ENCODE measurements around the gene ANKRD39.
"Not testable (repeated sequence)": the region's sequence is repeated elsewhere in the genome, so short reads cannot be mapped to it uniquely, and the experiment has no call there.

ANKRD39 gene, protein sequence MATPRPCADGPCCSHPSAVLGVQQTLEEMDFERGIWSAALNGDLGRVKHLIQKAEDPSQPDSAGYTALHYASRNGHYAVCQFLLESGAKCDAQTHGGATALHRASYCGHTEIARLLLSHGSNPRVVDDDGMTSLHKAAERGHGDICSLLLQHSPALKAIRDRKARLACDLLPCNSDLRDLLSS

DNA sequence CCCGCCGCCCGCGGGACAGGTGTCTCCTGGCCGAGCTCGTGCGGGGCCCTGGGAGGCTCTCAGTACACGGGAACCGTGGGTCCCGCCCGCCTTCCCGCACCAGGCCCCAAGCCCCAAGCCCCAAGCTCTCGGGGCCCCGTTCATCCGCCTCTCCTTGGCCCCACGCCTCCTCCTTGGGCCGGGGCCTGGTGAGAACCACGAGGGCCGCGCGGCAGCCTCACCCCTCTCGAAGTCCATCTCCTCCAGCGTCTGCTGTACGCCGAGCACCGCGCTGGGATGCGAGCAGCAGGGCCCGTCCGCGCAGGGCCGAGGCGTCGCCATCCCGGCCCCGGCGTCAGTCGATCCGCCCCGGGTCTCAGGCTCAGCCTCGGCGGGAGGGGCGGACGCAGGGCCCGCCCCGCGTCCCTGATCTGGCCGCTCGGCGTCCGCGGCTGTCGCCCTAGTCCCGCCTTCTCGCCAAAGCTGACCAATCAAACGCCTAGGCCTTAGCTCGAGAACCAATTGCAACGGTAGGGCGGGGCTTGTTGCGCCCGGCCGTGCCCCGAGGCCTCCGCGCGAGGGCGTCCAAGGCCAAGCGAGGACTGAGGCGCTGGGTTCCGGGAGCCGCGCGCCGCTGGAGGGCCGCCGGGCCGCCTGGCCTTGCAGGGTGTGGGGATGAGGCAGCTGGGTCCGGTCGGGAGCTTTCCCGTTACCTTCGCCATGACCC lies at the start of gene ANKRD39:
Gene ANKRD39, minus strand, starts transcription at position 350 of the 706 bp plus-strand sequence. Its CDS starts 29 bp downstream, at position 321.
- DNase-seq, result peak; percentile 97

DNA sequence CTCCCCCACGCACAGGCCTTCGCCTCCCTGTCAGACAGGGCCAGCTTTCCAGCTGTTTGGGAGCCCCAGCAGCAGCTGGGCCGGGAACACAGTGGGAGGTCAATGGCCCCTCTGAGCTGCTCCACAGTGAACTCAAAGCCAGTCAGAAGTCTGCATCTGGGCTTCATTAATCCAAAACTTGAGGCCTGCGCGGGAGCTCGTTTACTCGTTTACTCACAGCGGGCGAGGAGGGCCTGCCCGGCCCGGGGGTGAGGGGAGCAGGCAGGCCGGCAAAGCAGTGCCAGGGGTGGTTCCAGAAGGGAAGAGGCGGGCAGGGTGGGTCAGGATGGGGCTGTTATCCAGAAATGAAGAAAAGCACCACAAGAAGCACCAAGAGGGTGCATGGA lies 48.9 kb upstream of the ANKRD39 start:
- DNase-seq, result no peak

DNA sequence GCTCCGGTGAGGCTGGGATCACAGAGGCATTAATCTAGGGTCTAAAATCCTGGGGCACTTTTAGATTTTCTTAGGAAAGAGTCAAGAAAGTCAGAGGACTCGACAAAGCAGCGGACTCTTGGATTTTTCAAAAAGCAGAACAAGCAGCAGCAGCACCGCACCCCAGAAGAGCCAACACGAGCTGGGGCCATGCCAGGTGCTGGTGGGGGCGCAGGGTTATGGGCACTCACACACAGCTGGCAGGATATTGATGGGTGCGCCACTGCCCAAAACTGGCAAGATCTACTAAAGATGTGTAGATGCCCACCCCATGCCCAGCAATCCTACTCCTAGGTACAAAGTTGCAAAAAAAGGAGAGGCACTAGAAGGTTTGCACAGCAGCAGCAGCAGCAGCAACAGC lies 46.0 kb upstream of the ANKRD39 start:
- no peak for DNase-seq

DNA sequence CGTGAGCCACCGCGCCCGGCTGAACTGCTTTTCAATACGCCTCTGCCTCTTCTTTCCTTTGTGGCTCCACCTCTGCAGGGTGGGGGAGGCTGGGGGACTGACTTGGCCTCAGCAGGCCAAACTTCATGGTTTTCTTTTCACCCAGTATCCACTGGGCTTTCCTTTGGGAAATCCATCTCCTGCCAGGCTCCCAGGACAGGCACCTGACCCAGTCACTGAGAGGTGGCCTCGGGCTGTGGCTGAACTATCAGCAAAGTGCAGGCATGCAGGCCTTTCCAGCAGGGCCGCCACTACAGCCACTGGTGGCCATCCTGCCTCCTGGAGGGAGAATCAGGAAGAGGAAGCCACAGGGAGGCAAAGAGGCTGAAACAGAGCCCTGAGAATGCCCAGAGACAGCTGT lies 45.5 kb upstream of the ANKRD39 start:
- DNase-seq, result no peak

DNA sequence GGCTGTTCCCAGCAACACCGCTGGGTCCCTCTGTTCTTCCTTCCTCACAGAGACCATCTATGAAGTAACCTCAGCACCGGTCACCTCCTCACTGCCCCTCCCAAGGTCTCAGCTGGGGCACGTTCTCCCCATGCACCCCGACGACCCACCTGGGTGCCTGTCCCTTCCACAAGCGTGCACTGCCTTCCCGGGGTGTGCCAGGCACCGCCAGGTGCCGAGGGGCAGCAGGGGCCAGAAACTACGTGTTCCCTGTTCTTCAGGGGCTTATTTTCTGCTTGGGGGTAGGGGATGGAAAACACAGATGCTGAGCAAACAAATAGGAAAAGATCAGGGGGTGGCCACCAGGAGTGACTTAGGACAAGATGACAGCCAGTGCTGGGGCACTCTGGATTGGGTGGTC lies 42.4 kb upstream of the ANKRD39 start:
- no peak for DNase-seq

DNA sequence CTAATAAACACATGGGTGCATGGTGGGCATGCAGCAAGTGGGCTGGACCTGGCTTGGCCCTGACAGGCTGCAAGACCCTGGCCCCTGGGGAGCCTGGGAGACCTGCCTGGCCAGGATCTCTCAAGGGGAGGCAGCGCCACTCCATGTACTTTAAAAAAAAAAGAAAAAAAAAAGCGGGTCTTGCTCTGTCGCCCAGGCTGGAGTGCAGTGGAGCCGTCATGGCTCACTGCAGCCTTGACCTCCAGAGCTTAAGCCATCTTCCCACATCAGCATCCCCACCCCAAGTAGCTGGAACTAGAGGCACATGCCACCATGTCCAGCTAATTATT lies 41.6 kb upstream of the ANKRD39 start:
- DNase-seq, result no peak

DNA sequence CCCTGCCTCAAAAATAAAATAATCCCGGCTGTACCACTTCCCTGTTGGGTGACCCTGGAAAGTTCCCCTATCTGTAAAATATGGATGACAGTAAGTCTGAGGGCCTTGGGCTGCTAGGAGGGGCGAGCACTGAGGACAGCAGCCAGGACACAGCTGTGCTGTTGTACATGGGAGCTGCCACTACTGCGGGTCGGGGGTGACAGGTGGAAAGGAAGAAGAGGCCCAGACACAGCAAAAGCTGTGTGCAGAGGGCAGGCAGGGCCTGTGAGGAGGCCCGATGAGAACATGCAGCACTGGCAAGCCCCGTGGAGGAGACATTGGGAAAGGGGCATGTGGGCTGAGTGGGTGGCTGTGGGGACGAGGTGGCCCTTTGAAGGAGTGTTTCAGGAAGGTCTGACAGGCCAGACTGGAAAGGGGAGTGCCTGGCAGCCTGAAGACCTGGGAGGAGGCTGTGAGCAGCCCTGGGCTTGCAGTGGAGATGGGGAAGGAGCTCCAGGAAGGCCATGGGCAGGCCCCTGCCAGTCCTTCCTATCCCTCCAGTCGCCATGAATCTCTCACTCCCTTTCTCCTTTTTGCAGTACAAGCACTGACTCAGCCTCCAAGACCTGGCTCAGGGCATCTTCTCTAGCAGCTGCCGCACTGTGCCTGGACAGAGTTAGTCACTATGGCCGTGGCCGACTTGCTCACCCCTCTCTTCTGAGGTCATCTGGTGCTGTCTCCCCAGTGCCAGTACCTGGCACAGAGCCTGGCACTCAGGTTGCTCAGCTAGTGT lies 41.0 kb upstream of the ANKRD39 start:
- no peak for DNase-seq

DNA sequence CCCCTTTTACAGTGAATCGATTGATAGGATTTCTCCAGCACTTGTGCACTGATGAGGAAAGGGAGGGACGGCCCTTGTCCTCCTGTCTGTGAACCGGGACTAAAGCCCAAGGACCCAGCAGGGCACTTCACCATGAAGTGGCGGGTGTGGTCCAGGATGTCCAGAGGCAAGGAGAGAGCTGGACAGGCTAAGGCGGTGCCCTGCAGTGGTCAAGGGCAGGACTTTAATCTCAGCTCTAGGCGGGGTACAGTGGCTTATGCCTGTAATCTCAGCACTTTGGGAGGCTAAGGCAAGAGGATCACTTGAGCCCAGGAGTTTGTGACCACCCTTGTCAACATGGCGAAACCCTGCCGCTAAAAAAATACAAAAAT lies 40.3 kb upstream of the ANKRD39 start:
- no peak for DNase-seq

DNA sequence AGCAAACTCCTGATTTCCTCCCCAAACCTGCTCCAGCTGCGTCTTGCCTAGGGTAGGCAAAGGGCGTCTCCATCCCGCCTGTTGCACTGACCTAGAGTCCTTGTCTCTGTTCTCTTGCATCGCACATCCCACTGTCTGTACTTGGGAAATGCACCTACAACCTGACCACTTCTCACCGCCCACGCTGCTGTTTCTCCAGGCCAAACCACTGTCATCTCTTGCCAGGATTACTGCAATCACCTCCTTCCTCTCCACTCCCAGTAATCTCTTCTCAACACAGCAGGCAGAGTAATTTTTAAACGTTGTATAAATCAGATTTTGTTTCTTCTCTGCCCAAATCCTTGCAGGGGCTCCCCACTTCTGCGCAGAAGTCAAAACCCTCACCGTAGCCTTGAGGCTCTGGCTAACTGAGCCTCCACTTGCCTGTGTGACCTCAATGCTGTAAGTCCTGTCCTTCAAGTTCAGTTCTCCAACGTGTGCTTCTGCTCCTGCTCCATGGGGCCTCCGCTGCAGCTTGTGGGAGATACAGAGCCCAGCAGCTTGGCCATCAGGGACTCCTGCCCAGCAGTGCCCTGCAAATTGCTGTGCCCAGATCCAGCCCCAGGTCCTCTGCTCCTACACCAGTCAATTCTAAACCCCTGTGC lies 39.8 kb upstream of the ANKRD39 start:
- DNase-seq, result no peak

DNA sequence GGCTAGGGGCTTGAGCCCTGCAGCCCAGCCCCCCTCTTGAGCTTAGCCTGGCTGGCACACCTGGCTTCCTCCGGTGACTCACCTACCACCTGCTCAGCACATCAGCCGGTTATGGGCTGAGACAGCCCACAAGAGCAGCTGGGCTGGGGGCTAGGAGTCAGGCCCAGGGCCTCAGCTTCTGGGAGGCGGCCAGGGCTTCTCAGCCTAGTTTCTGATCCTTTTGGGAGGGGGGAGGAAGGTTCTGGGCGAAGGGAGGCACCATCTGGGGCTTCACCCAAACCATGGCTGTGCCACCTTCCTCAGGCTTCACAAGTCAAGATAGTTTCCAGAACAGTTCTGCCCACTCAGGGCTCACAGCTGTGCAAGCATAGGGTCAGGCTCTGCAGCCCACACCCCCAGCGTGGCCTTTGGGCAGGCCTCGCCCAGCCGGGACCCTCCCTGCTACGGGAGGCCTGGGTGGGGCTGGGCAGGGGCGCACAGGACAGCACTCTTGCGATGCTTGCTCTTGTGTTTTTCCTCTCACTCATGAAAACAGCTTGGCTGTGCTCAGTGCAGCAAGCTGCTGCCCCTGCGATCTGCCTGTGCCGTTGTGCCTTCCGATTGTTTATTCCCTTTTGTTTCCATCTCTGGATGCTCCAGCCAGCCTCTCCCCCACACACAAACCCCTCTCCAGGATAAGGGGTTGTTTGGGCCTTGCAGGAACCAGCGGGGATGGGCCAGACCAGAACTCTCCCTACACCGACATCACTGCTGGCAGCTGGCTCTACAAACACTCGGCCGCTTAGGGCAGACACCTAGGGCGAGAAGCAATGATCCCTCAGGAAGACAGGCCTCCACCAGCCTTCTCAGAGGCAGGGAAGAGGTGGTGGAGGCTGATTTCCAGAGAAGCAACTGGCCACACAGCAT lies 38.2 kb upstream of the ANKRD39 start:
- peak; percentile 16 for DNase-seq

DNA sequence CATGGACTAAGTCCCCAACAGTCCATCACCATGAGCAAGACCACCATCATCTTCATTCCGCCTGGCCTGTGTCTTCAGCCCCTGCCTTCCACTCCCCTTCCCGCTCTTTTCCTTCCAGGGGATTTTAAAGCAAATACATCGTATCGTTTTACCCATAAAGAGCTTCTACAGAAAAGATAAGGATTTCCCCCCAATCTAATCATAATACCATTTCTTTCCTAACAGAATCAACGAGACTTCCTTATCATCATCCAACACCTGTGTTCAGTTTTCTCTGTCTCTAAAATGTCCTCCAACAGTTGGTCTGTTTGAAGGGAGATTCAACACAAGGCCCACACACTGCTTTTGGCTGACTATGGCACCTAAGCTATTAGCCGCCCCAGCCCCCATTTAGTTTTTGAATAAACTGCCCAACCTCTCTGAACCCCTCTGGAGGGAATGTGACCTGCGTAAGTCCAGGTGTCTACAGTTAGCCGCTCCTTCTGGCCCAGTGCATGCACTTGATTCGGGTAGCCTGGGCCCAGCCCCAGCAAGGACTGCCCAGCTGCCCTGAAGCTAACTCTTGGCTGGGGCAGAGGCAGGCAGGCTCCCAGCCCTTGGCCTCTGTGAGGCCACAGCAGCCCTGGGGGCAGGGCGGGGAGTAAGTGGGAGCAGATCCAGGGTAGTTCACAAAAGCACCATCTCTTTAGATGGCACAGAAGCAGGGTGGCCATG lies 37.4 kb upstream of the ANKRD39 start:
- no peak for DNase-seq

DNA sequence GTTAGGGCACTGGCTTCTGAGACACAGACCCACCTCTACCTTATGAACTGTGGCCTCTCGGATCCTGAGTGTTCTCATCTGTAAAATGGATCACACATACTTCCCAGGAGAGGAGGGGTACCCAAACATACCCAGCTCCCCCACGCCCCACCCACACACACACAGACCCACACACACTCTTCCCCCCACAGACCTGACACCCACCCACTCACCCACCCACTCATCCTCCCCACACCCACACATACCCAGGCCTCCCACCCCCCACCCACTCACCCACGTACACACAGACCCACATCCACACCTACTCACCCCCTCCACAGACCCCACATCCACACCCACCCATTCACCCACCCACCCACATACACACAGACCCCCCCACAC lies 36.3 kb upstream of the ANKRD39 start:
- no peak for DNase-seq

DNA sequence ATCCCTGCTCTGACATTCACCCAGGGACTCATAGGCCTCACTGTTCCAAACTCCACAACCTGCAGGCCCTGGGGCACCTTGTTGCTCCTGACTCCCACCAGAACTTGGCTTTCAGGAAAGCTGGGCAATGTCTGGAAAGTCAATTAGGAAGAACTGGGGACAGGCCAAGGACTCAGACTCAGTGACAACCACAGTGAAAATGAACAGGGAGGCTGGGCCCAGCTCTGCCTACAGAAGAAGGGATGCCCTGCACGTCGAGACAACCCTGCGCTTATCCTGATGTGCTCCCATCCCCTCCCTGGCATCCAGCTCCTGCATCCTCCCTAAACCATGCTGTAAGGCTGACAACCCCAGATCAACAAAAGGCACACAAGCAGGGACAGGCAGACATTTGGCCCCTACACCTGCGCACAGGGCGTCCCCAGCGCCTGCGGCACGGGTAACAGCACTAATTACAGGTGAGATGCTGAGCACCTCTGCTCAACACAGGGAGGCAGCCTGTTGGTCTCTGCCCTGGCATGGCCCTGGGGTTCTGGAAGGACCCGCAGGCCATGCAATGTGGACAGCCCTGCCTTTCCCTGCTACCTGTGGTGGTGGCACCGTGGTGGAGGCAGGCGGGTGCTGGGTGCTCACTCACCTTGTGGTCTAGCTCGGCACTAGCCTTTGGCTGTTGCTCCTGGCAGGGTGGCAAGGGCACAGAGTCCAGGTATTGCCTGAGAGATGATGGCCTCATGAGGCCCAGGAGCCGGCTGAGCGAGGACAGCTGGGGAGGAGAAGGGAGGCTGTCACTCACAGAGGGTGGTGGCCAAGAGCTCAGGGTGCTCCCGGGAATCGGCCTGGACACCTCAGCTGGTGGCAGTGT lies 35.7 kb upstream of the ANKRD39 start:
- DNase-seq, result no peak

DNA sequence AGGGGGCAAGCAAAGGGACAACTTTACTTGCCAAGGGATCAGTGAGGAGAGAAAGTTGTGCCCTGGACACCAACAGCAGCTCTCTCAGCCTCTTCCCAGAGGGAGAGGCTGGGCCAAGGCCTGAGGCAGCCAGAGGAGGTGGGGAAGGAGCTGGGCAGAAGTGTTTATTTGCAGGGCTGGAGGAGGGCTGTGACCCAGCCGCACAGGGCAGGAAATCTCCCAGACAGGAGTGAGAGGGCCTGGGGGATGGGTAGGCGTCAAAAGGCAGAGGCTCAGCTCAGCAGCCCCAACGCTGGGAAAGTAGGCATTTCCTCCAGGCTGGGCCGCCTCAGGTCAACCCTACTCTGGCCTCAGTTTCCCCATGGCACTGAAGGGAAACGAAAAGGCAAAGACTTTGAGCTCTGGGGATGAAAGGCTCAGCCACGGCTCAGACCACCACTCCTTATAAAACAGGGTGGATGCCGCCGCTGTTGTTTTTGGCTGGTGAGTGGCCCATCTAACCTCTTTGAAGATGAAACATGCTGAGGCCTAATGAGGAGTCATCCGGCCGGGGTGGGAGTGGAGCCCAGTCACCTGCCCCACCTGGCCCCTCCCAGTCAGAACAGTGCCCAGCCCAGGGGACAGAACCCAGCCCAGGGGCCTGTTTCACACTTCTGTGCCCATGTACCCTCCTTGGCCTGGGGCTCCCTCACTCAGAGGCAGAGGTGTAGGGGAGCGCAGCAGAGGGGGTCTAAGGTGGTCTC lies 33.9 kb upstream of the ANKRD39 start:
- DNase-seq, result peak; percentile 26

DNA sequence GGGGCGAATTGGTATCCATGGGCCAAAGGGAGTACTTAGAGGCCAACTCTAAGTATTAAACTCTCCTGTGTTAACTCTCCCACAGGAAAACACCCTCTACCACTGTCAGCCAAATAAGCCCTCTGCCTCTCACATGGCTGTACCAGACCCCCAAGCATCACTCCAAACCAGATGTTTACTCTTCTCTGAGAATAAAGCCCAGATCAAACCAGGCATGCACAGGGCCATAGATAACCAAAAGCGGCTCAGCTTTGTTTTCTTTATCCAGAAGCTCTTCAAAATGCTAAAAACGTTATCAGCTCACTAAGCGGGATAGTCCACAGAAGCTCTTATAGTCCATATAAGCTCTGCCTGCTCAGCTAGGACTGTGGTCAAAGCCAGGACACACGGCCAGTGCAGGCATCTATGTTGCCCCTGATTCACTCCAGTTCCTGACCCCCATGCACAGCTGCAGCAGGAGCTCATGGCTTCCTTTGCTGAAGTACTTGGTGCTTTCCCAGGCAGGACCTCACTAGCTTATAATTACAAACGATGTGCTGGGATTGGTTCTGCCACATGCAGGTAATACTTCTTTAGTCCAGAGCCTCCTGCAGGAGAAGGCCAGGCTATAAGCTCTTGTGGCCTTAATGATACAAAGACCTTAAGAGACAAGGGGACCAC lies 33.0 kb upstream of the ANKRD39 start:
- no peak for DNase-seq

DNA sequence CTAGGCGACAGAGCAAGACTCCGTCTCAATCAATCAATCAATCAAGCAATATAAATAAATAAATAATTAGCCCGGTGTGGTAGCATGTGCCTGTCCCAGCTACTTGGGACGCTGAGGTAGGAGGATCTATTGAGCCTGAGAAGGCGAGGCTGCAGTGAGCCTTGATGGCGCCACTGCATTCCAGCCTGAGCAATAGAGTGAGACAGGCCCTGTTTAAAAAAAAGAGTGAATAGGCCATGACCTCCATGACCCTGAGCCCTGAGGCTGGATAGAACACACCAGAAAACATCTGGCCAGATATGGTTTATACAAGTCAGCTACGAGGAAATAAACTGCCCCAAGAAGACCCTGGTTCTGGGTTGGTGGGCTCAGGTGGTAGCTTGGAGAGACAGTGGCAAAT lies 32.4 kb upstream of the ANKRD39 start:
- no peak for DNase-seq

DNA sequence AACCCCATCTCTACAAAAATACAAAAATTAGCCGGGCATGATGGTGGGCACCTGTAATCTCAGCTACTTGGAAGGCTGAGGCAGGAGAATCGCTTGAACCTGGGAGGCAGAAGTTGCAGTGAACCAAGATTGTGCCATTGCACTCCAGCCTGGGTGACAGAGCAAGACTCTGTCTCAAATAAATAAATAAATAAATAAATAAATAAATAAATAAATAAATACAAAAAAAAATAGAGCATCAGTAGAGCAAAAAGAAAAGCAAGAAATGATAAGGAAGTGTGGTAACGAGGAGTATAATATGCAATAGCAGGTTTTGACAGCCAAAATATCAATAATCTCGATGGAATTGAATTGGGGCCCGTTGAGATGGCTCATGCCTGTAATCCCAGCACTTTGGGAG lies 31.7 kb upstream of the ANKRD39 start:
- DNase-seq, result not testable (repeated sequence)

DNA sequence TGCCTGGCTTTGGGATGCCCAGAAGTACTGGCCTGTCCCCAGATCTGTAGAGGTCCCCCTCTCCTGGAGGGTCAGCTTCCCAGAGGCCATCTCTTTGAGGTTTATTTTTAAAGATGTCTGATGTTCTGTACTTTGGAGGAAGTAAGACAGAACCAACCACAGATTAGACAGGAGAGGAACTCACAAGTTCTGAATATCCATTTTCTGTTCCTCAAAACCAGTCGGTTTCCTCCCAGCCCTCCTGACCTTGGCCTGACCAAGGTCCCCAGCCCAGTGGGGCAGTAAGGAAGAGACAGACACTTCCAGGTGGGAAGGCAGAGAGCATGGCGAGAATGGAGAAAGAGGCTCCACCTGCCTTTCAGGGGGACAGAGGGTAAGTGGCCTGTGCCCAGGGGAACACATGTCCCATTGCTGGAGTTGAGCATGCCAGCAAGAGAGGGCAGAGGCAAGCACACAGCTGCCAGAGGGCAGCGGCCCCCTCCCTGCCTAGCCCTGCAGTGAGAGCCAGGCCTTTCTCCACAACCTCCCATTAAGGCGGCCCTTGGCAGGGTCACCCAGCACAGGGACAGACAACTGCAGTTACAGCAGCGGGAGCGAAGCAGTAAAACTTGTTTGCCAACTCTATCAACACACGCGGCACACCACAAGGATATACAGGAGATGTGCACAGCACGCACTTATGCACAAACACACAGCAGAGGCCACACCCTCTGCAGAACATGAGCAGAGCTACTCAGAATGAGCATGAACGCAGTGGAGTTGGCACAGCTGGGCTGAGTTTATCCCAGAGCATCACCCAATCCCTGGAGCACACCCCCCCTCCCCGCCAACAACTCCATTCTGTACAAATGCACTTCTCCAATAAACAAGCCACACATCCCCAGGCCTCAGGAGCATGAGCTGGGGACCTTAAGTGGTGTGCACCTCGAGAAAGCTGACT lies 30.5 kb upstream of the ANKRD39 start:
- DNase-seq, result no peak
